ENCODE measurements around the gene AKNA. TPM values are rescaled to one million over a fixed set of nuclear protein-coding genes. Genes with fewer than 3 reads are reported as not detected.

AKNA gene
- total RNA-seq, 2 experiments from 2014 or later = 61.4 to 203 TPM

DNA sequence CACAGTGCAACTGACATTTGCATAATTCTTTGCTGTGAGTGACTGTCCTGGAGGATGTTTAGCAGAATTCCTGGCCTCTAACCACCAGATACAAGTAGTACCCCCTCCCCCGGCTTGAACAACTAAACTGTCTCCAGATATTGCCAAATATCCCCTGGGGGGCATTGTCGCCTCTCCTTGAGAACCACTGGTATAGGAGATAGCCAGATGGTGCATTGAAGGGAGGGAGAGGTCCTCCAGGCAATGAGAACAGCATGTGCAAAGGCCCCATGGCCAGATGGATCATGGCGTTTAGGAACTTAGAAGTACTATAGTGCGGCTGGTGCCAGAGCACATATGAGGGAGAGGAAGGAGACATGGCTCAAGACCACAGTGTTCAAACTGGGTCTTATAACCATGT, 83.8 kb downstream of the AKNA start:
- H3K27ac ChIP-seq (ENCODE audit: low read depth, low read length, poor library complexity, severe bottlenecking) = no peak overlapping the region
- H3K79me2 ChIP-seq (ENCODE audit: insufficient read depth, low read depth, low read length) = no peaks in the 10 kb centered on the region
- no peaks in the 10 kb centered on the region for H4K20me1 ChIP-seq (ENCODE audit: insufficient read depth, low read length)
- DNase-seq (ENCODE audit: low spot score) = no peak
- no peaks in the 10 kb centered on the region for H3K4me1 ChIP-seq (ENCODE audit: insufficient read depth, low read length, poor library complexity, severe bottlenecking)
- intact Hi-C loops (cut with micrococcal nuclease; ENCODE audit: unreplicated experiment) = no loop called here
- no peak for TF ChIP-seq EZH2phosphoT487 (IDR thresholded peaks at IDR 0.05; ENCODE audit: borderline replicate concordance, low read depth, low read length)
- TF ChIP-seq, protein P1, sequence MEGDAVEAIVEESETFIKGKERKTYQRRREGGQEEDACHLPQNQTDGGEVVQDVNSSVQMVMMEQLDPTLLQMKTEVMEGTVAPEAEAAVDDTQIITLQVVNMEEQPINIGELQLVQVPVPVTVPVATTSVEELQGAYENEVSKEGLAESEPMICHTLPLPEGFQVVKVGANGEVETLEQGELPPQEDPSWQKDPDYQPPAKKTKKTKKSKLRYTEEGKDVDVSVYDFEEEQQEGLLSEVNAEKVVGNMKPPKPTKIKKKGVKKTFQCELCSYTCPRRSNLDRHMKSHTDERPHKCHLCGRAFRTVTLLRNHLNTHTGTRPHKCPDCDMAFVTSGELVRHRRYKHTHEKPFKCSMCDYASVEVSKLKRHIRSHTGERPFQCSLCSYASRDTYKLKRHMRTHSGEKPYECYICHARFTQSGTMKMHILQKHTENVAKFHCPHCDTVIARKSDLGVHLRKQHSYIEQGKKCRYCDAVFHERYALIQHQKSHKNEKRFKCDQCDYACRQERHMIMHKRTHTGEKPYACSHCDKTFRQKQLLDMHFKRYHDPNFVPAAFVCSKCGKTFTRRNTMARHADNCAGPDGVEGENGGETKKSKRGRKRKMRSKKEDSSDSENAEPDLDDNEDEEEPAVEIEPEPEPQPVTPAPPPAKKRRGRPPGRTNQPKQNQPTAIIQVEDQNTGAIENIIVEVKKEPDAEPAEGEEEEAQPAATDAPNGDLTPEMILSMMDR (conservative IDR thresholded peaks at IDR 0.05; ENCODE audit: low read length) = no peak
- H3K4me2 ChIP-seq (ENCODE audit: low read length) = no peak overlapping the region
- no peak overlapping the region for H2AFZ ChIP-seq (ENCODE audit: low read length)
- no peaks in the 10 kb centered on the region for H3K9me2 ChIP-seq (ENCODE audit: insufficient read depth, low read length)
- BruUV-seq (replicated peaks) = no TSS peak
- no peak overlapping the region for H3K4me3 ChIP-seq (ENCODE audit: low read depth, low read length, poor library complexity, severe bottlenecking)
- ChIA-PET POLR2A (no interaction called here), CTCF (ENCODE audit: unreplicated experiment) (no interaction called here)
- H3K36me3 ChIP-seq (ENCODE audit: insufficient read depth, low read length) = no peaks in the 10 kb centered on the region
- H3K9me3 ChIP-seq (ENCODE audit: low read length) = no peaks in the 10 kb centered on the region

DNA sequence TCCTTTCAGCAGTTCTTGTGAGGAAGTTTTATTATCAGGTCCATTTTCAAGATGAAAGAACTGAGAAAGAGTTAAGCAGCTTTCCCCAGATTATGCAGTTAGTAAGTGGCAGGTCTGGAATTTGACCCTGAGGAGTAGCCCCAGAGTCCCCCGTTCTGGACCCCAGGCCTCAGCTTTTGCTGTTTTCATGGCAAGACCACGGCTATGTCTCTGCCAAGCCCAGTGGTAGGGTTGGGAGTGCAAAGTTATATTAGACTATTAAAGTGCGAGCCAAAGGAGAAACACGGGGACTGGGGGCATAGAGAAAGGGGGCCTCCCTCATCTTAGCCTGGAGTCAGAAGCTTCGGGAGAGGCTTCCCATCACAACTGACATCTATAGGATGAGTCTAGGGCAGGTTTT, 84.2 kb downstream of the AKNA start:
- Histone ChIP-seq H3K9me3 (ENCODE audit: low read length) (no peaks in the 10 kb centered on the region), H3K9me2 (ENCODE audit: insufficient read depth, low read length) (no peaks in the 10 kb centered on the region), H4K20me1 (ENCODE audit: insufficient read depth, low read length) (no peaks in the 10 kb centered on the region), H3K4me1 (ENCODE audit: insufficient read depth, low read length, poor library complexity, severe bottlenecking) (no peaks in the 10 kb centered on the region), H3K27ac (ENCODE audit: low read depth, low read length, poor library complexity, severe bottlenecking) (no peak overlapping the region), H3K36me3 (ENCODE audit: insufficient read depth, low read length) (no peaks in the 10 kb centered on the region), H2AFZ (ENCODE audit: low read length) (no peak overlapping the region), H3K79me2 (ENCODE audit: insufficient read depth, low read depth, low read length) (no peaks in the 10 kb centered on the region), H3K4me2 (ENCODE audit: low read length) (no peak overlapping the region), H3K4me3 (ENCODE audit: low read depth, low read length, poor library complexity, severe bottlenecking) (no peak overlapping the region)
- no peak for TF ChIP-seq EZH2phosphoT487 (IDR thresholded peaks at IDR 0.05; ENCODE audit: borderline replicate concordance, low read depth, low read length)
- TF ChIP-seq, protein P1 (conservative IDR thresholded peaks at IDR 0.05; ENCODE audit: low read length) = no peak
- DNase-seq (ENCODE audit: low spot score) = no peak
- CTCF ChIA-PET (ENCODE audit: unreplicated experiment) = no interaction called here
- intact Hi-C loops (cut with micrococcal nuclease; ENCODE audit: unreplicated experiment) = no loop called here
- no TSS peak for BruUV-seq (replicated peaks)
- POLR2A ChIA-PET = no interaction called here

DNA sequence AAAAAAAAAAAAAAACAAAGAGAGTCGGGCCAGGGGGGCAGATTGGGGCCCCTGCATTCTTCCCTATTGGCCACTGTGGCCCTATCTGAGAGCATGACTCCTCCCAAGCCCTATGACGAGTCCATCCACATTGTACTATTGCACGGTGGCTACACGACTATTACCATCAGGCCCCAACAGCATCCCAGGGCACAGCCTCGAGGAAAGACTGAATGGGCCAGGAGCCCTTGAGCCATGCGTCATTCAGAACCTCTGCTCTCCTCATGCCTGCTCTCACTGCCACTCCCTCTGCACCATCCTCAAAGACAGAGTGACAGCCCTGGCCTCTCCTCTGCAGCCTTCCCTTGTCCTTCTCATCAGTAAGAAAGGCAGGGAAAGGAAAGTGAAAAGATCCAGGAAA, 85.1 kb downstream of the AKNA start:
- no peaks in the 10 kb centered on the region for H3K9me2 ChIP-seq (ENCODE audit: insufficient read depth, low read length)
- no peak overlapping the region for H3K4me2 ChIP-seq (ENCODE audit: low read length)
- no peak for DNase-seq (ENCODE audit: low spot score)
- no peak overlapping the region for H2AFZ ChIP-seq (ENCODE audit: low read length)
- H3K36me3 ChIP-seq (ENCODE audit: insufficient read depth, low read length) = no peaks in the 10 kb centered on the region
- no TSS peak for BruUV-seq (replicated peaks)
- intact Hi-C loops (cut with micrococcal nuclease; ENCODE audit: unreplicated experiment) = no loop called here
- H4K20me1 ChIP-seq (ENCODE audit: insufficient read depth, low read length) = no peaks in the 10 kb centered on the region
- CTCF ChIA-PET (ENCODE audit: unreplicated experiment) = no interaction called here
- no peak overlapping the region for H3K27ac ChIP-seq (ENCODE audit: low read depth, low read length, poor library complexity, severe bottlenecking)
- H3K4me1 ChIP-seq (ENCODE audit: insufficient read depth, low read length, poor library complexity, severe bottlenecking) = no peaks in the 10 kb centered on the region
- no peaks in the 10 kb centered on the region for H3K79me2 ChIP-seq (ENCODE audit: insufficient read depth, low read depth, low read length)
- TF ChIP-seq EZH2phosphoT487 (IDR thresholded peaks at IDR 0.05; ENCODE audit: borderline replicate concordance, low read depth, low read length) = no peak
- TF ChIP-seq, protein P1 (conservative IDR thresholded peaks at IDR 0.05; ENCODE audit: low read length) = no peak
- H3K4me3 ChIP-seq (ENCODE audit: low read depth, low read length, poor library complexity, severe bottlenecking) = no peak overlapping the region
- no peaks in the 10 kb centered on the region for H3K9me3 ChIP-seq (ENCODE audit: low read length)
- POLR2A ChIA-PET = no interaction called here
